OCI-M2 (cell line): ENCODE results near the gene PERCC1.
"Not testable (repeated sequence)": the region's sequence is repeated elsewhere in the genome, so short reads cannot be mapped to it uniquely, and the experiment has no call there.

Source experiments
- DNase-seq: peaks from one replicate; lab custom pipeline; 2025; ENCODE audit not compliant: unreplicated experiment; lab: John Stamatoyannopoulos, UW

Gene PERCC1

DNA sequence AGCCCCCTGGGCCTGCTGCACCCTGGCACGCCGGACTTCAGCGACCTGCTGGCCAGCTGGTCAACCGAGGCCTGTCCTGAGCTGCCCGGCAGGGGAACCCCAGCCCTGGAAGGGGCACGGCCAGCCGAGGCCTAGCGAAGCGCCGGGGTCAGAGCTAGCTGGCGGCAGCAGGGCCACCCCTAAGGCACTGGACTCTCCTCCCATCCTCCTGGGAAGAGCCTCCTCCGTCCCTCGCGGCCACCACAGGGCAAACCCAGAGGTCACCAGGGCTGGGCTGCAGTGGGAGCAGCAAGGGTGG lies 2.3 kb downstream of the PERCC1 start:
- no peak for DNase-seq

DNA sequence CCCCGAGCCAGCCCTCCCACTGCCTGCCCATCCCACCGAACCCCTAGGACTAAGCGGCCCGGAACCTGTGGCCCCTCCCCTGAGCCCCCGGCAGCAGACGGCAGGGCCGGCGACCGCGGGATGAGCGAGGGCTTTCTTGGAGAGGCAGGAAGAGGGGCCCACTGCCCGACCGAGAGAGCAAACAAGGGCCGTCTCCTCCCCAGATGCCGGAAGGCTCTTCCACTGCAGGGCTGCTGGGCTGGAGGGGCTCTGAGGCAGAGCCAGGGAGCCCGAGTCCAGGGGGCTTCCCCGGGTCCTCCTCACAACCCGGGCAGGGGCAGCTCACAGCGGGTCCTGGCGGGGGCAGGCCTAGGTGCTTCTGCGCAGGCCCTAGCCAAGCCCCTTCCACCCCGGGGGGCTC lies 2.9 kb downstream of the PERCC1 start:
- no peak for DNase-seq

DNA sequence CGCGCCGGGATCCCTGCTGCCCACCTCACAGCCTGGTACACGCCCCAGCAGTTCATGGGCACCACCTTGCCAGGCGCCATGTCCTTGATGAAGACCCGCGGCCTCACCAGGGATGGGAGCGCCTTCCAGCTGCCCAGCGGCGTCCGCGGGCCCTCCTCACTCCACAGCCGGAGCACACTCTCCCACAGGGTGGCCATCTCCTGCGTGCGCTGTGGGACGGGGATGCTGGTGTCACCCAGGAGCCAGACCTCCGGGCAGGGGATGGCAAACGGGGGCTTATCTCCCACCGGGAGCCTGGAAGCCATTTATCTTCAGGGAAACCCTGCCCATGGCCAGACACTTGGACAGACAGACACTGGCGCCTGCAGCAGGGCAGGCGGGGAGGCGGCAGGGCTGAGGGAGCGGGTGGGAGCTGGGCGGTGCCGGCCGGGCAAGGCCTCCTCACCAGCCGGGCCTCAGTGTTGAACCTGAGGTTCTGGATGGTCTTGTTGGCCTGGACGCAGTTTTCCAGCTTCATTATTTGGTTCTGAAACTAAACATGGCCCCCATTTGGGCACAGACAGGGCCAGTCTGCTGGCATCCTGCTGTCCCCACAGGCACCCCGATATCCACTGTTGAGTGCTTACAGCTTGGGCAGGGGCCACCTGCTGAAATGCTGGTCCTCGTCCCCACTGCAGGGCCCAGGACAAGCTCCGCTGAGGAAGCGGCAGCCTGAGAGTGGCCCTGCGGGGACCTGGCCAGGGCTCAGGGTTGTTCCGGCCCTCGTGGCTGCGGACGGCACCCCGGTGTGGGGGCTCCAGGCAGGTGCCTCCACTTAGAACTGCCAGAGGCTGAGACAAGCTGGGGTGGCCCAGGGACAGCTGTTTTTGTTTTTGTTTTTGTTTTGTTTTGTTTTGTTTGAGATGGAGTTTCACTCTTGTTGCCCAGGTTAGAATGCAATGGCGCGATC lies 4.0 kb downstream of the PERCC1 start:
- no peak for DNase-seq

DNA sequence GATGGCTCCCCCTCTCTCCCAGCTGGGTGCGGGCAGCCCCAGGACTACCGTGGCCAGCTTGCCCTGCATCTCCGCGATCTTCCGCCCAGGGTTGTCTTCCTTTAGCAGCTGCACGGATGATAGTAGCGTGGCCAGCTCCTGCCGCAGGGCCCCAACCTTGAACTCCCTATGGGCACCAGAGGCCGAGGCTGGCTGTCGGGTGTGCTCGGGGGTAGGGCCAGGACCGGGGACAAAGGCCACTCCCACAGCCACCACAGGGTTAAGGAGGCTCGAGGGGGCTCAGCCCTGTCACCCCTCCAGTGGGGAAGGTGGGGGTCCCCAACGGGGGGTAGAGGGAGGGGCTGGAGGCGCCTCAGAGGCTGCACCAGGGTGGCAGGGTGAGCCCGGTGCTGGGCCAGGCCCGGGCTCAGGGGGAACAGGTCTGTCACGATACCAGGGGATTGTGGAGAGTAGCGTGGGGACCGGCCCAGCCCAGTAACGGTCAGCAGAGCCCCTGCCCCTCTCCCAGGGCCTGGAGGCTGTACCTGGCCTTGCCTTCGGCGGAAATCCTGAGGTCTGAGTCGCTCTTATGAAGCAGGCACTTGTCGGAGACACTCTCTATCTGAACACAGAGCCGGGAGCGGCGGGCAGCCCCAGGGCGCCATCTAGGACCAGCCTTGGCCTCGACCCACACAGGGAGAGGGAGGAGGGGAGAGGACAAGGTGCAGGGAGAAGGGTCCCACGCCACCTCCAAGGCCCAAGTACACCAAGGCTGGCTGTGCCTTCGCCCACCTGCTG lies 5.2 kb downstream of the PERCC1 start:
- DNase-seq = no peak

DNA sequence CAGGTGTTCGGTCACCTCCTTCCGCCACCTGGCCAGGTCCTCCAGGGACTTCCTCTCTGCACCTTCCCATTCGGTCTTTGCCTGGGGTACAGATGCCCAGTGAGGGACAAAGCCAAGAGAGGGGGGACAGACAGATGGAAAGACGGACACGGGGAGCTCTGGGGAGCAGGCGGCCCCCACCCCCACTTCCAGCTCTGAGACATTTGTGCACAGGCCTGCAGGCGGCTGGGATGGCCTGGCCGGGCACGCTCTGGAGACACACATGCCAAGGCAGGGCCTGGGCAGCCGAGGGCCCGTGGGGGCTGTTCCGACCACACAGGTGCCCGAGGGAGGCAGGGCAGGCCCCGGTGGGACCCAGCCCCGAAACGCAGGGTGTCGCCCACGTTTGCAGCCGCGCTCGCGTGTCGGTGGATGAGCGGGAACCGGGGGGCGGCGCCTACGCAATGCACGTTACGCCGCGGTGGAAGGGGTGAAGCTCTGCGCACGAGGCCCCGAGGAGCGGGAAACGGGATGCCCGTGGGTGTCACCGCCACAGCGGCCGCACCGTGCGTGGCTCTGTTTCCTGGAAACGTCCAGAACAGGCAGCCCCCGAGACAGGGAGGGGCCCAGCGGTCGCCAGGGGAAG lies 6.0 kb downstream of the PERCC1 start:
- no peak for DNase-seq

DNA sequence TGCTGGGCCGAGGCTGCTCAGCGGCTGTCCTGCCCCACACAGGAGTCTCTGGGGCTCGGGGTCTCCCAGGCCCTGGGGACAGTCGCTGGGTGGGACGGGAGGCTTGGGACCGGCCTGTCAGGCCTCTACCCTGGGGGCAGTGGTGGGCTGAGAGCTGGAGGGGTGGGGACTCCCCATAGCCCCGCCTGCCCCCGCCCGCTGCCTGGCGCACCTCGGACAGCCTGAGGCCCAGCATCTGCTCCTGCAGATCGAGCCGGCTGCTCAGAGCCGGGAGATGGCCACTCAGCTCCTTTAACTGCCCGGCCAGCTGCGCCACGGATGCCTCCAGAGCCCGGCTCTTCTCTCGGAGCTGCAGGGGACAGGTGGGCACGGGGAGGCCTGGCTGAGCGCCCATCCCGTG lies 6.7 kb downstream of the PERCC1 start:
- no peak for DNase-seq

DNA sequence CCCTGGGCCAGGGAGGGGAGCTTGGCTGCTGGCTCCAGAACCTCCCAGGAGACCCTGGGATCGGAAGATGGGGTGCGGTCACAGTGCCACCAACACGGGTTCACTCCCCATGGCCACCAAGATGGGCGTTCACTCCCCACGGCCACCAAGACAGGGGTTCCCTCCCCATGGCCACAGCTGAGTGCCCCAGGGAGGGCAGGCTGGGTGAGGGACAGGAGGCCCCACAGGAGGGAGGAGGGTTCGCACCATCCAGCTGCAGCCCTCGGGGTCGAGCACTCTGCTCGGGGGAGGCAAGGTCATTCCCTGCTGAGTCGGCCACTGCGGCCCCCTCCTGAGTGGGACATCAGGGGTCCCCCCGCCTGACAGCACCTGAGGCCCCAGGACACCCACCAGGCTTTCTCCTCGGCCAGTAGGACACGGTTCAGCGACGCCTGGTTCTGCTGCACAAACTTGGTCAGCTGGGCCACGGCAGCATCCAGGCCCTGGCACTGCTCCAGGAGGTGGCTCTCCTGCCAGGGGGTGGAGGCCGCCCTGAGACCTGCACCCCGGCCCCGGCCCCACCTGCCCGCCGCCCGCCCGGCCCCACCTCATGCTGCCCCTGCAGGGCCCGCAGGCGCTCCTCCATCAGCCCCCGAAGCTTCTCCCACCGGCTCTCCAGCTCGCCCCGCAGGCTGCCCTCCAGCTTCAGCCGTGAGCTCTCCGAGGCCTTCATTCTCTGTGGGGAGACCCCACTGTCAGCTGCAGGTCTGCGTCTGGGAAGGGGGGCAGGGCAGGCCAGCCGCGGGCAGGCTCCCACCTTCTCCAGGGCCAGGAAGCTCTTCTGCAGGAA lies 7.6 kb downstream of the PERCC1 start:
- no peak for DNase-seq

DNA sequence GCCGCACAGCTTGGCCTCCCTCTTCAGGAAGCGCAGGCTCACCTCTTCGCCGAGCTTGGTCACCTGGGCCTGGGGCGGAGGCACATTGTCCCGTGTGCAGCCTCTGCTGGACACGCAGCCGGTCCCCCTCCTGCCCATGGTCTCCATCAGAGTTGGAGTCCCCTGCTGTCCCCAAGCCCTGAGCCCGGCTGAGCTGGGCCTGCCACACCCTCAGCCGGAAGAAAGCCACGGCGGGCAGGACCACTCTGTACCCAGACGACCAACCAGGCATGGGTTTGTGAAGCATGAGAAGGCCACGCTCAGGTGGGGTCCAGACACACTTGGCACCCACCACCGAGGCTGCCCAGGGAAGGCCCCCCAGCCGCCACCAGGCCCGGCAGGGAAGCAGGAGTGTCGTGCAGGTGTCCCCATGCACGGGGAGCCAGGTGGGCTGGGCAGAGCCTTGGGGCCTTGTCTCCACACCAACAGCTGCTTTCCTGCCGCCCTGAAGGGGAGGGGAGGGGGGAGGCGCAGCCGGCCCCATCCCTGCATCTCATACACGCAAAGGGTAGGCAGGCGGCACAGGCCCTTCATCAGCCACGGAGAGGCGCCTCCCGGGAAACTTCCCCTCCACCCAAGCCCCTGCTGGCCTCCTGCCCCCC lies 8.3 kb downstream of the PERCC1 start:
- DNase-seq = no peak

DNA sequence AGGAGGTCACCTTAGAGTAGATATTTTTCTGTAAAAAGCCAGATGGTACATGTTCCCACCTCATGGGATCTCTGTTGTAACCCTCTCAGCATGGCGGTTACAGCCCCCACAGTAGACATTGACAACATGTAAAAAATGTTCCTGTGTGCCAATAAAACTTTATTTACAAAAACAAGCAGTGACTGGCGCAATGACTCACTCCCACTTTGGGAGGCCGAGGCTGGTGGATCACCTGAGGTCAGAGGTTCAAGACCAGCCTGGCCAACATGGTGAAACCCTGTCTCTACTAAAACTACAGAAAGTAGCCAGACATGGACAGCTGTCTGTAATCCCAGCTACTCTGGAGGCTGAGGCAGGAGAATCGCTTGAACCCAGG lies 8.8 kb downstream of the PERCC1 start:
- DNase-seq = not testable (repeated sequence)

DNA sequence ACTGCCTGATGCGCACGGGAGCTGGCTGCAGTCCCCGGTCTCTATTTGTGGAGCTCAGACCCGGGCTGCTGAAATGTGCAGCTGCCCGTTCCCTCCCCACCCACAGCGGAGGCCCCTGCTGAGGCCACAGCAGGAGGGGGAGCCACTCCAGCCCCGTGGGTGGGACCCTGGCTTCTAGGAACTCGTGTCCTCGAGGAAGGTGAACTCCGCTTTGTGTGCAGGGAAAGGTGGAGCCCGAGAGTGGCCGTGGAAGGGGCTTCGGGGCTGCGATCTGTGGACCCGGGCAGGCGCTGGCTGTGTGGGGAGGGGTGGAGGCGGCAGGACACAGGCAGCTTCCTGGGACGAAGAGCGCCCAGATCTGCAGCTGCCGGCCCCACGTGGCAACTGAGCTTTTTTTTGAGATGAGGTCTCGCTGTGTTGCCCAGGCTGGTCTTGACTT lies 10.5 kb downstream of the PERCC1 start:
- no peak for DNase-seq

DNA sequence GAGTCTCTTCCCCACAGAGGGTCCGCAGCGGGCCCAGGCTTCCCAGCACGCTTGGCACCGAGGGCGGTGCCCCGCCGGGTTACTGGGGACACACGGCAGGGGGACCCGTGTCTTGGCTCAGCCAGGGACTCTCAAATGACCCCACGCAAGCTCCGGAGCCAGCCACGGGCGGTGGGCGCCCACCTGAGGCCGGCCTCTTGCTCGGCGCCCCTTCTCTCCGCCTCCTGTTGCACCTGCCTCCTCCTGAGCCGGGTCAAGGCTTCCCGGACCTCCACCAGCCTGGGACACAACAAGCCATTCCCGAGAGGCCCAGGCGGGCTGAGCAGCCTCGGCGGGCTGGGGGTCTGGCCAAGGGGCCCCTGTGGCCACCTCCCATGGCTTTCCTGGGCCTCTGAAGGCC lies 11.8 kb downstream of the PERCC1 start:
- DNase-seq = no peak

DNA sequence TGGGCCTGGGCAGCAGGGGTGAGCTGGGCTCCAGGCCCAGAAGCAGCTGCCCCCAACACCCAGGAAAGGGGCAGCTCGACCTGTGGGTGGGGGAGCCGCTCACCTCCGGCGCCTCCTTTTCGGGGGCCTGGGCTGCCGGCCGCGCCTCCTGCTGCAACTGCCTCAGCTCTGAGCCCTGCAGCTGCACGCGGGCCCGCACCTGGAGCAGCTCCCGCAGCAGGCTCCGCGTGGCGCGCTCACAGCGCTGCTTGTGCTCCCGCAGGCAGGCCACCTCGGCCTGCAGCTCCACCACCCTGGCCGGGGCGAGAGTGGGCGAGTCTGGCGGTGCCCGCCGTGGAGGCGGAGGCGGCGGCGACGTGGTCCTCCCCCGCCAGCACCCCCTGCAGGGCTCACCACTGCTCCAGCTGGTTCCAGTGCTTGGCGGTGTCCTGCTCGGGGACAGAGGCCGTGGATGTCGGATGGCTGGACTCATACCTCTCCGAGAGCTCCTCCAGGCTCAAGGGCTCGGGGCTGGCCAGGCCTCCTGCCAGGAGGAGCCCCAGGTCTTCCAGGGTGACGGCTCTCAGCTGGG lies 12.6 kb downstream of the PERCC1 start:
- DNase-seq = no peak

DNA sequence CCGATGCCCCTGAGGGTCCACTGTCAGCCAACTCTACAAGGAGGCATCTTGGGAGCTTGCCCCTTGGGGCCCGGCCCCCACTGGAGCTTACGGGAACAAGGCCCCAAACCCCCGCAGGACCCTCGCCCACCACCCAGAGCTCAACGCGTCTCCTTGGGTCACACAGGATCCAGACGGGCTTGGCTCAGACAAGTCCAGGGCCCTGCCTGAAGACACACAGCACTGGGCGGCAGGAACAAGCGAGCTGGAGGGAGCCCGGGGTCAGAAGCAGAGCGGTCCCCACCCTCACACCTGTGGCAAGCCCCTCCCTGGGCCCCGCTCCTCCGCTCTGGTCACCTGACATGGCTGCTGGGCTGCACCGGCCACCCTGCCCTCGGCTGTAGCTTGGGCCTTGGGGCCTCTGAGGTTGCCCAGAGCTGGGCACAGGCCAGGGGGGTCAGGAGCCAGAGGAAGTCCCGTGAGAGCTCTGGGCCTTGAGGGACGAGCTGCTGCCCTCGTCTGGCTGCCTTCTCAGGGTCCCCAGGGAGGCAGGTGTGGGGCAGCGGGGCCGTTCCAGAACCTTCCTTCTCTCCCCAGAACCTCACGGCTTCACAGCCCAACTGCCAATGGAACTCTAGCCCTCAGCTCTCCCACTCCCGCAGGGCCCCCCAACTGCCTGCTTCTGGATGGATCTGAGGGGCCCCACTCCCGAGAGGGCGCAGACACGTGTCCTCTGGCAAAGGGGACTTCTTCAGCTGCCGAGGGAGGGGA lies 13.3 kb downstream of the PERCC1 start, which contains the start of gene CCDC154:
CCDC154 (minus strand) TSS at position 577 of the 750 bp plus-strand sequence; CDS start at position 343, 234 bp downstream.
- no peak for DNase-seq

DNA sequence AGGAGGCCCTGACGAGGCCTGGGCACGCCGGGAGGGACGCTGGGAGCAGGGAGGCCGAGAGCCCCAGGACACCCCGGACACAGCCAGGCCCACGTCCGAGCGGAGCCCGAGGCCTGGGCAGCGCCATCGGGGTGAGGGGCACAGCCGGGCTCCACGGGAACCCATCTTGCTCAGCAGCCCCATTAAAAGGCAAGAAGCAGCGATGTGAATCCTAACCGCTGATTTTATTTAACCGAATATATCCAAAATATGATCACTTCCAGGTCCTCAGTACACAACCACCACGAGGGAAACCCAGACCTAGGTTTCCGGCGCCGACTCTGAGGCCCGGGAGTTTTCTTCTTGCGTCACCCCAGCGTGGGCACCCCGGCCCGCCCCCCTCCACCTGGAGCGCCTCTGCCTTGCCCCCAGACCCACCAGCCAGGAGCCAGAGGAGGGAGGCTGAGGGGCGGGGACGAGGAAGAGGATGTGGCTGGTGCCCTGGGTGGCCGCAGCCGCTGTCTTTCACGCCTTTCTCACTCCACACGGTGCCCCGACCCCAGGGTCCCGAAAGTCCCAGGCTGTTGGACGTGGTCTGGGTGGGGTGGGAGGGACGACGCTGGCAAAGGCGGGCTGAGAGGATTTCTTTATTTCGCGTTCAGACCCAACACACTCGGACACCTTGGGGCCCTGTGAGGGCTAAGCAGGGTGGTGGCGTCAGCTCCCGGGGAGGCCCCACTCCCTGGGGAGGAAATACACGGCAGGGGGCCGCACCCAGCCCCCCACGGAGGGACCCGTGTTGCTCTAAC lies 14.0 kb downstream of the PERCC1 start:
- DNase-seq = no peak

DNA sequence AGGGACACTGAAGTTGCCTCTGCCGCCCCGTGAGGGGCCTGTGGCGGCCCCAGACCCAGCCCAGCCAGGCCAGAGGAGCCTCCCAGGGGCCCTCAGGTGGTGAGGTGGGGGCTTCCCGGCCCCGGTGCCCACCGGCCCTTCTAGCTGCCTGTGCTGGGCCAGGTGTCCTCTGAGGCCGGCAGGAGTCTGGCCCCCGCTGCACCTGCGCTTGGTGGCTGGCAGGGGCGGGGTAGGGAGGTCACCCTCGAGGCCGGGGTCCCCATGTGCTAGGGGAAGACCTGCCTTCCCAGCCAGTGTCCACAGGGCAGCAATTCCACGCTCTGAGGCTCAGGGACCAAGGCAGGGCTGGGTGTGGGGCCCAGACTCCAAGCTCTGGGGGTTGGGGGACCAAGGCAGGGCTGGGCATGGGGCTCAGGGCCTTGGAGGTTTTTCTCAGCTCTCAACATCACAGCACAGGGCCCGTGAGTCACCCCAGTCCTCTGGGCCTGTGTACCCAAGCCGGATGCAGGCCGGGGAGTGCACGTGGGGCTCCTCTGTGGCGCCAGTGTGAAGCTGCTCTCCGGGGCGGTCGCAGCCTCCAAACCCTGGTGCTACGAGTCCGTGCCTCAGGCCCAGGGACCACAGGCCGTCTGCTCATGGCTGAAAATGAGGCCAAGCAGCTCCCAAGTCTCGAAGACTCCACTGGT lies 14.8 kb downstream of the PERCC1 start:
- no peak for DNase-seq

DNA sequence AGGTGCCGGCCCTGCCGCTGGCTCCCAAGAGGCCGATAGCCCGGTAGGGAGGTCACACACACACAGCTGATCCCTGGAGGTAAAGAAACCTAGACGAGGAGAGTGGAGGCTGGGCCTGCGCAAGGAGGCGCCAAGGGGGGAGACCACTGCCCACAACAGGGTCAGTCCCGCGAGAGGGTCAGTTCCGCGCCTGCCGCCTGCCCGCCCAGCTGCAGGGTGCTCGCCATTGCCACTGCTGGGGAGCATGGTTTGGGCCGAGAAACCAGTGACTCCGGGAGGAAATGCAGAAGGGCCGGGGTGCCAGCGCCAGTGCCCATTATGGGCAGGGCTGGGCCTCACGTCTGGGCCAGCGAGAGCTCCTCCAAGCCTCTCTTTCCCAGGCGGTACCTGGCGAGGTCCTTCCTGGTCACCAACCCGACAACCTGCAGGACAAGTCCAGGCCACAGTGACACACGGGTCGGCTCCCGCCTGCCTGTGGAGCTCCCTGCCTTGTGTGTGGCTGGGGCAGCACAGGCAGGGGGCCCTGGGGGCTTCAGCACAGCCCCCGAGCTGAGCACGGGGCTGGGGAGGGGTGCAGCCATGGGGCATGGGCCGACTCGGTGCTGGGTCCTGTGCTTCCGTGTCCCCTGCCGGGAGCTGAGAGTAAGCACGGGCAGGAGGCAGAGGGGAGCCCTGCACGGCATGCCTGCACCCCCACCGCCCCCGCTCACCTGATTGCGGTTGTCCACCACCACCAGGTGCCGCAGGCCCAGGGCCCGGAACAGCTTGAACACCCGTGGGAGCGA lies 15.6 kb downstream of the PERCC1 start:
- DNase-seq = no peak

DNA sequence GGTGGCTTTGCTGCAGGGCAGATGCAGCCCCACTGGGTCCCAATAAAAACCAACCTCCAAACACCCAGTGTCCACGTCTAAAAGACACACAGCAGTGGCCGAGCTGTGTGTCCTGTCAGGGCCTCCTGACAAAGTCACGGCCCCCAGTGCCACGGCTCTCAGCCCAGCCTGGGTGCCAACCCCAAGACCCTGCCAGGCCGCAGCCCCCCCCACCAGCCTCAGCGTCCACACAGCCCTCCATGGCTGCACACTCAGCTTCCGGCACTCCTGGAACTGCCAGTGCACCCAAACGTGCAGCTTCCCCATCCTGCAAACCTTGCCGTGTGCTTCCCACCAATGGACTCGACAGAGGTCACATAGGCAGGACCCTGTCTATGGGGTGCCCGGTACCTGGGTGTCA lies 17.1 kb downstream of the PERCC1 start:
- no peak for DNase-seq
